CD4-positive, CD25-positive, alpha-beta regulatory T cell (primary cell): Measurements from ENCODE around the gene CACNG6. TPM values are rescaled to one million over a fixed set of nuclear protein-coding genes. Genes with fewer than 3 reads are reported as not detected.

Source experiments
- ATAC-seq, 2 donors: fragments of 150-1000 bp; cut with Tn5 transposase; one replicate each; pipeline ENCODE4 v1.10.0; 2021; ENCODE audit warnings: low read depth in 2 of 2, moderate number of reproducible peaks in 2 of 2, moderate library complexity in 1 of 2
- DNase-seq, 3 donors: peaks; one replicate each; pipeline versions ENCODE4 v3.0.0 to v3.0.0-alpha.2; 2012 to 2022; ENCODE audit warnings: mixed read lengths in 1 of 3
- H3K27ac ChIP-seq: one replicate; pipeline ENCODE4 v1.7.0; 2013; ENCODE audit warnings: mild to moderate bottlenecking, low read length; ENCODE audit not compliant: insufficient read depth, poor library complexity, severe bottlenecking
- H3K27me3 ChIP-seq: one replicate; pipeline ENCODE4 v1.7.0; 2013; ENCODE audit warnings: low read length; ENCODE audit not compliant: control insufficient read depth, insufficient read depth
- H3K36me3 ChIP-seq: one replicate; pipeline ENCODE4 v1.7.0; 2013; ENCODE audit warnings: mild to moderate bottlenecking, low read length, moderate library complexity; ENCODE audit not compliant: control insufficient read depth, insufficient read depth
- H3K4me1 ChIP-seq: 2 replicates; pipeline ENCODE4 v1.7.0; 2013; ENCODE audit warnings: mild to moderate bottlenecking, low read length; ENCODE audit not compliant: insufficient read depth, control insufficient read depth, poor library complexity, severe bottlenecking
- H3K4me3 ChIP-seq: one replicate; pipeline ENCODE4 v1.7.0; 2013; ENCODE audit warnings: low read depth, mild to moderate bottlenecking, low read length, moderate library complexity
- H3K9me3 ChIP-seq, 2 experiments: 1 replicate in 1 of 2; 2 replicates in 1 of 2; pipeline ENCODE4 v1.7.0; 2013; ENCODE audit warnings: low read length in 2 of 2, mild to moderate bottlenecking in 1 of 2, moderate library complexity in 1 of 2; ENCODE audit not compliant: control insufficient read depth in 2 of 2
- H3K27ac Mint-ChIP-seq, 3 donors: one replicate each; pipeline ENCODE4 v1.8.0; 2020 to 2022; ENCODE audit warnings: mild to moderate bottlenecking in 3 of 3, mixed read lengths in 3 of 3, moderate library complexity in 2 of 3
- H3K27me3 Mint-ChIP-seq: one replicate; pipeline ENCODE4 v1.8.0; 2022; ENCODE audit warnings: mild to moderate bottlenecking, mixed read lengths
- H3K36me3 Mint-ChIP-seq: one replicate; pipeline ENCODE4 v1.8.0; 2020; ENCODE audit warnings: mixed read lengths
- H3K4me1 Mint-ChIP-seq, 4 donors: one replicate each; pipeline ENCODE4 v1.8.0; 2020 to 2022; ENCODE audit warnings: mixed read lengths in 4 of 4, mild to moderate bottlenecking in 1 of 4
- H3K4me3 Mint-ChIP-seq, 4 donors: one replicate each; pipeline ENCODE4 v1.8.0; 2020 to 2022; ENCODE audit warnings: mild to moderate bottlenecking in 4 of 4, mixed read lengths in 4 of 4, moderate library complexity in 3 of 4
- H3K9me3 Mint-ChIP-seq, 7 donors: one replicate each; pipeline ENCODE4 v1.8.0; 2020 to 2022; ENCODE audit warnings: mixed read lengths in 7 of 7, mild to moderate bottlenecking in 3 of 7, moderate library complexity in 2 of 7
- polyA plus RNA-seq, 4 donors: library from polyadenylated mRNA; unstranded; fragments of 300-500 nt; fragmentation: Illumina TruSeq; gene quantifications; one replicate each; pipeline ENCODE4 v1.2.3, GENCODE V29; 2021
- total RNA-seq: library from RNA; stranded (reverse); gene quantifications from one replicate; pipeline ENCODE4 v1.2.3, GENCODE V29; 2022

Gene CACNG6
- total and polyA plus RNA-seq, 5 donors from 2014 or later: not detected

DNA sequence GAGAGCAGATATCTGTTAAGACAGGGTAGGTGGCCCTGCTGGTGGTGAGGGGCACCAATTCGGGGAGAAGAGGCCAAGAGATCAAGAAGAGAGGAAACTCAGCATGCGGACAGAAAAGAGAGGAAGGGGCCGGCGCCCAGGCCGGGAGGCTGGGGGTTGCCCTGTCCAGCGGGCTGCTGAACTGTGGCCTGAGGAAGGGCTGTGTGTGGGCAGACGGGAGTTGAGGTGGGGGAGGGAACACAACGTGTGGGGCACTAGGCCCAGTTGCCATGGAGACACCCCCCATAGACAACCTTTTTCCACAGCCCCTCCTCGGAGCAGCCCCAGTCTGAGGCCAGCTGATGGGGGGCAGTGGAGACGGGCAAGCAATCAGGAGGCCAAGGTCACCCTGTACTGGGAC lies 31.2 kb upstream of the CACNG6 start:
- Mint-ChIP-seq H3K36me3 (no peaks in the 10 kb centered on the region), H3K27ac (no peak overlapping the region), H3K4me1 (peaks cover 0 to 7% (median 1%) of the 10 kb centered on the region in 4 donors), H3K9me3 (peaks cover 0 to 7% (median 0%) of the 10 kb centered on the region in 7 donors), H3K4me3 (no peak overlapping the region), H3K27me3 (peaks cover 74% of the 10 kb centered on the region)
- no peak for DNase-seq
- H3K9me3 ChIP-seq: no peaks in the 10 kb centered on the region
- H3K27me3 ChIP-seq: peaks cover 19% of the 10 kb centered on the region
- no peaks in the 10 kb centered on the region for H3K4me1 ChIP-seq
- H3K4me3 ChIP-seq: no peak overlapping the region
- no peaks in the 10 kb centered on the region for H3K36me3 ChIP-seq
- no peak overlapping the region for H3K27ac ChIP-seq
- no peak for ATAC-seq

DNA sequence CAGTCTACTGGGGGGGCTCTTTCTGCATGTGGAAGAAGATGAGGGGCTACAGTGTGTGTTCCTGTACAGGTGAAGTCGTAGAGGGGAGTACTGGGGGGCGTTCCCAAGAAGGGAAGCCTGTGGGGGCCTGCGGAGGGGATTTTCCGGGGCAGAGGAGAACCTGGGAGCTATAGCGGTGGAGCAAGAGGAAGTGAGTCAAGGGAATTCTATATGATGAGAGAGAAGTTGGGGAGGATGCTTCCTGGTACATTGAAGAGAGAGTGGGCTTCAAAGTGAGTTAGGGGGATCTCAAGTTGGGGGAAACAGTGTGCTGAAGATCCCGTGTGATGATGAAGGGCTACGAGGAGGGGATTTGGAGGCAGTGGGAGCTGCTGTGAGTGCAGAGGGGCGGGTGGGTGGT lies 30.6 kb upstream of the CACNG6 start:
- H3K4me1 Mint-ChIP-seq: peaks cover 0 to 7% (median 1%) of the 10 kb centered on the region in 4 donors
- Histone ChIP-seq H3K27ac (no peak overlapping the region), H3K36me3 (no peaks in the 10 kb centered on the region), H3K4me1 (no peaks in the 10 kb centered on the region), H3K27me3 (peaks cover 19% of the 10 kb centered on the region), H3K9me3 (no peaks in the 10 kb centered on the region), H3K4me3 (no peak overlapping the region)
- H3K27me3 Mint-ChIP-seq: peaks cover 76% of the 10 kb centered on the region
- DNase-seq (no peak), ATAC-seq (no peak)
- H3K9me3 Mint-ChIP-seq: peaks cover 0 to 9% (median 0%) of the 10 kb centered on the region in 7 donors
- no peak overlapping the region for H3K4me3 Mint-ChIP-seq
- H3K36me3 Mint-ChIP-seq: no peaks in the 10 kb centered on the region
- no peak overlapping the region for H3K27ac Mint-ChIP-seq

DNA sequence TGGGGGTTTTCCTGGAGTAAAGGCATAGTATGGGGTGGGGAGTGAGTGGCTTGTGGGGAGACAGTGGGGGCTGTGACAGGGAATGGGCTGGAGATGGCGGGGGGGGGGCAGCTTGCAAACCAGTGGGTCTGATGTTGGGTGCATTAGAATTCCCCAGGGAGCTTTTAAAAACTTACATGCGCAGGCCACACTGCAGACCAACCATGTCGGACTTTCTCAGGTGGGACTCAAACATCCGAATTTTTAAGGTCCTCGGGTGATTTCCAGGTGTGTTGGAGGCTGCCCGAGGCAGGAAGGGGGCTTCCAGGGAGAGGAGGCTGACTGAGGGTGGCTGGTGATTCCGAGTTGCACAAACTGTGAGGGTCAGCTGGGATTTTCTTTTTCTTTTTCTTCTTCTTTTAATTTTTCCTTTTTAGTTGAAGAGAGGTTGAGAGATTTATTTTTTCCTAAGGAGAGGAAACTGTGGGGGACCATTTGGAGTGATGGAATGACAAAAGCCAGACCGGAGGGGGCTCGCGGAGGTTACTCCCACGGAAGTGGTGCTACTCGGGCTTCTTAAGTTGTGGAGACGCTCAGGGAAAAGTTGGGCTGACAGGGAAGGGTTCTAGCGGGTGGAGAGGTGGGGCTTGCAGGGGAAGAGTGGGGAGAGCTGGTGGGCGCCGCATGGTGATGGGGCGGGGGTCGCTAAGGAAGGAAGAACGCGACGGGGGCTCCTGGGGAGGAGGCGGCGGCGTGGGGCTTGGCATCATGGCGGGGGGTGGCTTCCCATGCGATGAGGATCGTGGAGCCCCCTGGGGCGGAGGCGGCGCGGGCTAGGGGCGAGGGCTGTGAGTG lies 29.7 kb upstream of the CACNG6 start:
- ATAC-seq: no peak
- Histone ChIP-seq H3K9me3 (no peaks in the 10 kb centered on the region), H3K36me3 (no peaks in the 10 kb centered on the region), H3K4me1 (no peaks in the 10 kb centered on the region), H3K27ac (no peak overlapping the region), H3K4me3 (no peak overlapping the region), H3K27me3 (peaks cover 19% of the 10 kb centered on the region)
- H3K36me3 Mint-ChIP-seq: no peaks in the 10 kb centered on the region
- no peak overlapping the region for H3K27ac Mint-ChIP-seq
- H3K9me3 Mint-ChIP-seq: peaks cover 0 to 9% (median 0%) of the 10 kb centered on the region in 7 donors
- H3K27me3 Mint-ChIP-seq: peaks cover 81% of the 10 kb centered on the region
- H3K4me1 Mint-ChIP-seq: peaks cover 0 to 7% (median 1%) of the 10 kb centered on the region in 4 donors
- H3K4me3 Mint-ChIP-seq: no peak overlapping the region
- DNase-seq: no peak

DNA sequence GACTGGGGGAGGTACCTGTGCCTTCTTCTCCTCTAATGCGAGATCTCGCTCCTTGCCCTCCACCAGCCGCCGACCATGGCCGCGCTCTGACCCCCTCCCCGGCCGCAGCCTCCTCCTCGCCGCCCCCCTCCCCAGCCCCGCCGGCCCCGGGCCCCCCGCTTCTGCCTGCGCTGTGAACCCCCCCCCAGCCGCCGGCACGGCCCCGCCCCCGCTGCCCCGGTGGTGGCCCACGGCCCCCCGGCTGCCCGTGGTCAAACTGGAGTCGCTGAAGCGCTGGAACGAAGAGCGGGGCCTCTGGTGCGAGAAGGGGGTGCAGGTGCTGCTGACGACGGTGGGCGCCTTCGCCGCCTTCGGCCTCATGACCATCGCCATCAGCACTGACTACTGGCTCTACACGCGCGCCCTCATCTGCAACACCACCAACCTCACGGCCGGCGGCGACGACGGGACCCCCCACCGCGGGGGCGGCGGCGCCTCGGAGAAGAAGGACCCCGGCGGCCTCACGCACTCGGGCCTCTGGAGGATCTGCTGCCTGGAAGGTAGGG lies 28.5 kb upstream of the CACNG6 start, which contains the start of gene CACNG8:
CACNG8 (plus strand) TSS at position 51 of the 545 bp plus-strand sequence.
- H3K9me3 ChIP-seq: no peaks in the 10 kb centered on the region
- H3K4me3 ChIP-seq: no peak within 1 kb of the TSS
- peaks cover 0 to 6% (median 0%) of the 10 kb centered on the region in 7 donors for H3K9me3 Mint-ChIP-seq
- H3K36me3 ChIP-seq: no peaks in the 10 kb centered on the region
- H3K4me1 ChIP-seq: no peaks in the 10 kb centered on the region
- H3K27ac ChIP-seq: no peak within 1 kb of the TSS
- no peaks in the 10 kb centered on the region for H3K36me3 Mint-ChIP-seq
- ATAC-seq (no peak), DNase-seq (no peak)
- H3K27me3 Mint-ChIP-seq: peaks cover 80% of the 10 kb centered on the region
- no peak within 1 kb of the TSS for H3K27ac Mint-ChIP-seq
- H3K4me1 Mint-ChIP-seq: peaks cover 0 to 7% (median 1%) of the 10 kb centered on the region in 4 donors
- no peak within 1 kb of the TSS for H3K4me3 Mint-ChIP-seq
- peaks cover 14% of the 10 kb centered on the region for H3K27me3 ChIP-seq

DNA sequence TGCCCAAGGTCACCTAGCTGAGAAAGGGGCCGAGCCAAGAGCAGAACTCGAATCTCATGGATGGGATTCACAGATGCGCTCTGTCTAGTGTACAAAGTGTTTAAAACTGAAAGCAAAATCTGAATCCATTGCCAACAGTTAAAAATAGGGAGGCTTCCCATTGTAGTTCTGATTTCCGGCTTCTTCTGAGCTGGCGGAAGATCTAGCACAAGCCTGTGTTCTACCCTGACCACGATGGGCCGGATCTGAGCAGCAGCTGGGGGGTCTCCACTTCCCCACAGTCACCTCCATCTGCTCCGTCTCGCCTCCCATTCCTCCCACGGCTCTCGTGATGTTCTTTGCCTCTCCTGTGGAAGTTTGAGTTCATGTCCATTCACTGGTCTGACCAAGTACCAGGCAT lies 26.3 kb upstream of the CACNG6 start:
- no peak for ATAC-seq
- peaks cover 10% of the 10 kb centered on the region for H3K27me3 ChIP-seq
- no peak overlapping the region for H3K4me3 ChIP-seq
- Mint-ChIP-seq H3K9me3 (peaks cover 0 to 4% (median 0%) of the 10 kb centered on the region in 7 donors), H3K27ac (no peak overlapping the region), H3K4me1 (peaks cover 0 to 4% (median 0%) of the 10 kb centered on the region in 4 donors), H3K4me3 (no peak overlapping the region), H3K36me3 (no peaks in the 10 kb centered on the region), H3K27me3 (peaks cover 65% of the 10 kb centered on the region)
- no peaks in the 10 kb centered on the region for H3K36me3 ChIP-seq
- no peak overlapping the region for H3K27ac ChIP-seq
- DNase-seq: no peak
- no peaks in the 10 kb centered on the region for H3K4me1 ChIP-seq
- H3K9me3 ChIP-seq: no peaks in the 10 kb centered on the region

DNA sequence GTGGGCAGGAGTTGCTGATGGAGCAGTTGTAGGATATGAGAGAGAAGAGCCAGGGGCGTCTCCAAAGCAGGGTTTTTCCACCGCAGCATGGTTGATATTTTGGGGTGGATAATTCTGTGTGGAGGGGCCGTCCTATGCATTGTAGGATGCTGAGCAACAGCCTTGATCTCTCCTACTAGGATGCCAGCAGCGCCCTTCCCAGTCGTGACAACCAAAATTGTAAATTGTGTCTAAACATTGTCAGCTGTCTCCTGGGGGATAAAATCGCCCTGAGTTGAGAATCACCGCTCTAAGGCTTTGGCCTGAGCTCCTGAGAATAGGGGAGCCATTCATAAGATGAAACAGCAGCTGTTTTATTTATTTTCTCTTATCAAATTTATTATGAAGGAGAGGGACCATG lies 24.5 kb upstream of the CACNG6 start:
- peaks cover 1% of the 10 kb centered on the region for H3K27me3 ChIP-seq
- no peak for ATAC-seq

DNA sequence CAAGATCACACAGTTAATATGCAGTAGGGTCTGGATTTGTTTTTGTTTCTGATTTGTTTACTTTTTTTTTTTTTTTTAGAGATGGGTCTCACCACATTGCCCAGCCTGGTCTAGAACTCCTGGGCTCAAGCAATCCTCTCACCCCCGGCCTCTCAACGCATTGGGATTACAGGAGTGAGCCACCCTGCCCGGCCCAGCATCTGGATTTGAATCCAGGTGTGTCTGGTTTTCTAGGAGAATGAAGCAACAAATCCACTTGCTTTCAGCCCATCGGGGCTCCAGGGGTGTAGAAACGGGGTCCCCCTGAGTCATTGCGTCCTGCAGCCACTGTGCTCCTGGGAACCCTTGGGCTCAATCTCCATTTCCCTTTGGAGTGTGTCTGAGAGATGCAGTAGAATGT lies 22.1 kb upstream of the CACNG6 start:
- Mint-ChIP-seq H3K27ac (no peak overlapping the region), H3K27me3 (peaks cover 49% of the 10 kb centered on the region), H3K9me3 (peaks cover 0 to 4% (median 0%) of the 10 kb centered on the region in 7 donors), H3K36me3 (no peaks in the 10 kb centered on the region), H3K4me1 (peaks cover 0 to under 1% (median 0%) of the 10 kb centered on the region in 4 donors), H3K4me3 (no peak overlapping the region)
- DNase-seq (no peak), ATAC-seq (no peak)
- no peak overlapping the region for H3K4me3 ChIP-seq
- H3K4me1 ChIP-seq: no peaks in the 10 kb centered on the region
- no peak overlapping the region for H3K27ac ChIP-seq
- H3K9me3 ChIP-seq: no peaks in the 10 kb centered on the region
- H3K36me3 ChIP-seq: no peaks in the 10 kb centered on the region
- no peaks in the 10 kb centered on the region for H3K27me3 ChIP-seq

More for the DNA sequence above, 24.5 kb upstream of the CACNG6 start:
- Mint-ChIP-seq H3K36me3 (no peaks in the 10 kb centered on the region), H3K4me3 (no peak overlapping the region), H3K27ac (no peak overlapping the region), H3K27me3 (peaks cover 55% of the 10 kb centered on the region), H3K9me3 (peaks cover 0 to 4% (median 0%) of the 10 kb centered on the region in 7 donors), H3K4me1 (peaks cover 0 to 4% (median 0%) of the 10 kb centered on the region in 4 donors)
- Histone ChIP-seq H3K36me3 (no peaks in the 10 kb centered on the region), H3K4me1 (no peaks in the 10 kb centered on the region), H3K4me3 (no peak overlapping the region), H3K9me3 (no peaks in the 10 kb centered on the region), H3K27ac (no peak overlapping the region)
- no peak for DNase-seq
